Anterior cingulate cortex (tissue), 58 donors: ENCODE results near the gene RPL18.

Experiments used
- DNase-seq, 58 donors: peaks; one replicate each; lab custom pipeline; 2025; lab: John Stamatoyannopoulos, UW

The RPL18 gene

GRCh38 chr19:48631225-48631624, 12.2 kb upstream of the RPL18 start:
- DNase-seq = no peak

GRCh38 chr19:48630296-48631063, 11.5 kb upstream of the RPL18 start:
- DNase-seq = peak in 16 of 58 donors; percentile 26 to 71 (median 50)

- peak in 34 of 58 donors; percentile 31 to 80 (median 58) for DNase-seq
These were observed 10.8 kb upstream of the RPL18 start for GRCh38 chr19:48629599-48630295.

GRCh38 chr19:48629297-48629598, 10.3 kb upstream of the RPL18 start:
- DNase-seq = no peak

DNA sequence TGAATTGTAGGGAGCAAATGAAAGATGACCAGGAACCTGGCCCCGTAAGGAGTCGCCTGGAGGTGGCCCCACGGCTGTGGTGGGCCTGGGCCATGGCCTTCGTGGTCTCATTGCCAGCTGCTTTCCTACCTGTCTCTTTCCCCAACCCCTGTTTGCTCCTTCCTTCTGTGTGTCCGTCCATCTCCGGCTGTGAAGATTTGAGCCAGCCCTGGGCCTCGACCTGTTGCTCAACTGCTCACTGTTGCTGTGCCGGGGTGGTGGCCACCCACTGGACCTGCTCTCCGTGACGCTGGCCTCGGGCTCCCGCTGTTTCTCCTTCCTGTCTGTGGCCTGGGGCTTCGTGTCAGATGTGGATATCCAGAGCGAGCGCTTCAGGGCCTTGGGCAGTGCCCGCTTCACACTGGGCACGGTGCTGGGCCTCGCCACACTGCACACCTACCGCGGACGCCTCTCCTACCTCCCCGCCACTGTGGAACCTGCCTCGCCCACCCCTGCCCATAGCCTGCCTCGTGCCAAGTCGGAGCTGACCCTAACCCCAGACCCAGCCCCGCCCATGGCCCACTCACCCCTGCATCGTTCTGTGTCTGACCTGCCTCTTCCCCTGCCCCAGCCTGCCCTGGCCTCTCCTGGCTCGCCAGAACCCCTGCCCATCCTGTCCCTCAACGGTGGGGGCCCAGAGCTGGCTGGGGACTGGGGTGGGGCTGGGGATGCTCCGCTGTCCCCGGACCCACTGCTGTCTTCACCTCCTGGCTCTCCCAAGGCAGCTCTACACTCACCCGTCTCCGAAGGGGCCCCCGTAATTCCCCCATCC, 9.7 kb upstream of the RPL18 start:
- no peak for DNase-seq

DNA sequence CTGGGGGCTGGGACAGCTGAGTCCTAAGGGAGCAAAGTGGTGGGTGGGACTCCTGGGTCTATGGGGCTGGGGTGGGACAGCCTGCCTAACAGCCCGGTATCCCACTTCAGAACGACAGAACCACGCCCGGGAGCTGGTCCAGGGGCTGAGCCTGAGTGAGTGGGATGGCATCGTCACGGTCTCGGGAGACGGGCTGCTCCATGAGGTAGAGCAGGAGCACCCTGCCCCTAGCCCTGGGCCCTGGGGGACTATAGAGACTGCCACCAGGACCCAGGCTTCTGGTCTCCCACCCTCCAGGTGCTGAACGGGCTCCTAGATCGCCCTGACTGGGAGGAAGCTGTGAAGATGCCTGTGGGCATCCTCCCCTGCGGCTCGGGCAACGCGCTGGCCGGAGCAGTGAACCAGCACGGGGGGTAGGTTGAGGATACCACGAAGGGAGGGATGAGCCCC, 8.9 kb upstream of the RPL18 start:
- no peak for DNase-seq

GRCh38 chr19:48627201-48627864, 8.4 kb upstream of the RPL18 start:
- no peak for DNase-seq

DNA sequence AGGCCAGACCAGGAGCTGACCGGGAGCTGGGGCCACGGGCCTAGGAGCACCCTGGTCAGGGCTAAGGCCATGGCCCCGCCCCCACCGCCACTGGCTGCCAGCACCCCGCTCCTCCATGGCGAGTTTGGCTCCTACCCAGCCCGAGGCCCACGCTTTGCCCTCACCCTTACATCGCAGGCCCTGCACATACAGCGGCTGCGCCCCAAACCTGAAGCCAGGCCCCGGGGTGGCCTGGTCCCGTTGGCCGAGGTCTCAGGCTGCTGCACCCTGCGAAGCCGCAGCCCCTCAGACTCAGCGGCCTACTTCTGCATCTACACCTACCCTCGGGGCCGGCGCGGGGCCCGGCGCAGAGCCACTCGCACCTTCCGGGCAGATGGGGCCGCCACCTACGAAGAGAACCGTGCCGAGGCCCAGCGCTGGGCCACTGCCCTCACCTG, 6.9 kb upstream of the RPL18 start:
- DNase-seq = no peak

DNA sequence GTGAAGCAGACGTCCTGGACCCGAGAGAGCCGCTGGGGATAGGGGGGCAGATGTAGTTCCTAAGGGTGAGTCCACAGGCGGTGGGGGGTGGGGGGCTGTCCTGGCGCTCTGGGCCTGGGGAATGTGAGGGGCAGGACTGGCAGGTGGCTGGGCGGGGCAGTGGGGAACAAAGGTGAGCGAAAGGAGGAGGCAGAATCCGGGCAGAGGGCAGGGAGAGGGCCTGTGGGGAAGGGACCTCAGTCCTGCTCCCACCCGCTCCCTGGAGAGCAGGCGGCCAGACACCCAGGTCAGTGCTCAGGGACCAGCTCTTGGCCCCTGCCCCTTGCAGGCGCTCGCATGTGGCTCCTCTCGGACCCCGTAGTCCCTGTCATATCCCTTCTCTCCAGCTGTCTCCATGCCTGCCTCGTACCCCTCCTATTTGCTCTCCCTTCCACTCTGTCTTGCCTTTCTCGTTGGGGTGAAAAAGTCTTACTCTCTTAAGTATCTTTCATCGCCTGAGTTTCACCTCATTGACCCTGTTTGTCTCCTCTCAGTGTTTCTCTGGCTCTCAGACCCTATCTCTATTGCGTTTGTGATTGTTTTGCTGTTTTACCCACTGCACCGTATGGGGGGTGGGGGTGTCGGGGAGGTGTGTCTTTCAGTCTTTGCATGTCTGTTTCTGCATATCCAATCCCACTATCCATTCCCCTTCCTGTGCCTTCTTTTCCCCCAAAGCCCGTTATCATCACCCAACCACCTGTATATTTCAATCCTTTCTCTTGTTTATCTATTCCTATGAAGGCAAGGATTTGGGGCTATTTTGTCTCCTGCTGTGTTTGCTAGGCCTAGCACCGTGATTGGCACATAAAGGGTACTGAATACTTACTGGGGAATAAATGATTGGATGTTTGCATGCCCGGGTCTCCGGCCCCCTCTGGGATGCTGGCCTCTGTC, 6.1 kb upstream of the RPL18 start:
- DNase-seq = no peak

DNA sequence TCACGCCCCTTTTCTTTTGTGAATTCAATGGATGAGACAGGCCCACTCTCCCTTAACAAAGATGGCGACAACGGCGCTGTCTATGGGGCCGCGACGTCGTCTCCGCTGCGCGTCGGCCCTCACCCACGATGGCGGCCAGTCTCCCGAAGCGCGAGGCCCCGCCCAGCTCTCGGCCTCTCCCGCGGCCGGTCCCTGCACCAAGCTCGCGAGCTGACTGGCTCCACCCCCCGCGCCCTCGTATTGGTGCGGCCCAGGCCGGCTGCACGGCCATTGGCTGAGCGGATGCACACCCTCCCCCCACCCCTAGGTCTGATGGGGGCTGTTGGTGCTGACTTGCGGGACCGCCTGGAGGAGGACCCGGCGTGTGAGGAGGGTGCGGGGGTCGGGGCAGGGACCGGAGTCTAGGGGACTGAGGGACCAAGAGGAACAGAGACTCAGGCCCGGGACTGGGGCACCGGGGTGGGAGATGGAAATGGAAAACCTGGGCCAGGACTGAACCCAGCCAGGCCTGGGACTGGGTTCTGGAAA, 5.2 kb upstream of the RPL18 start:
- peak; percentile 79 to 99 (median 97) for DNase-seq

DNA sequence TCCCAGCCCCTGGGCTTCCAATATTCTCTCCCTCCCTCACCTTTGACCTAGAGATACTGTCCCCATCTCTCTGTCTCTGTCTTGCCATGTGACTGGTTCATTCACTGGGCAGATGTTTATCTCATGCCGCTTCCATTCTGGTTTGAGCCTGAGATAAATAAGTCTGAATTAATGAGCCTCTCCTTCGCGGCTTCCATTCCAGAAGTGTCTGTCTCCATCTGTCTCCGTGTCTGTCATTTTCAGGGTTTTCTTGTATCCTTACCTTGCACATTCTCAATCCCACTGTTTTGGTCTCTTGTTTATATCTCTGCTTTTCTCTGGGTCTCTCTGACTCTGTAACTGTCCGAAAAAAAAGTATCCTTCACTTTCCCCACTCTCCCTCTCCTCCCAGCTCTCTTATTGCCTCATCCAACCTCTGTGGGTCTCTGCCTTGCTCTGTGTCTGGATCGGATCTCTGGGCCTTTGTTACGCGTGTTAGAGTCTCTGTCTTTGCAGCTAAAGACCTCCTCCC, 4.6 kb upstream of the RPL18 start:
- peak in 3 of 58 donors; percentile 48 to 55 (median 52) for DNase-seq

- no peak for DNase-seq
These were observed 961 bp upstream of the RPL18 start for GRCh38 chr19:48619692-48620585.

GRCh38 chr19:48618278-48618915, 581 bp downstream of the RPL18 start:
- DNase-seq = no peak

GRCh38 chr19:48617146-48617937, 1.6 kb downstream of the RPL18 start:
- peak in 14 of 58 donors; percentile 12 to 57 (median 30) for DNase-seq

- no peak for DNase-seq
These were observed 2.4 kb downstream of the RPL18 start for GRCh38 chr19:48616491-48617056.

- no peak for DNase-seq
These were observed 2.9 kb downstream of the RPL18 start for GRCh38 chr19:48616041-48616436.
